Spleen (tissue), 11 donors: ENCODE results near the gene CADPS2. TPM values are rescaled to one million over a fixed set of nuclear protein-coding genes. Genes with fewer than 3 reads are reported as not detected.

Source experiments
- DNase-seq: peaks from one replicate; pipeline ENCODE4 v3.0.0-alpha.2; 2020
- H3K27ac ChIP-seq, 8 donors: fragments of 200-600 bp; sonication (generic) in 7 of 8; 1 replicate in 4 of 8; 2 replicates in 4 of 8; pipeline versions ENCODE4 v1.5.0 to v1.8.0; 2016 to 2021; ENCODE audit warnings: inconsistent platforms in 4 of 8, mild to moderate bottlenecking in 4 of 8, moderate library complexity in 1 of 8
- H3K27me3 ChIP-seq, 7 donors: fragments of 200-600 bp; sonication (generic) in 6 of 7; replicated peaks in 1 of 7; 1 replicate in 4 of 7; 2 replicates in 3 of 7; pipeline versions ENCODE4 v1.5.0 to v1.8.0; 2016 to 2021; ENCODE audit warnings: inconsistent platforms in 3 of 7, mild to moderate bottlenecking in 1 of 7
- H3K36me3 ChIP-seq, 6 donors: fragments of 200-600 bp; sonication (generic) in 5 of 6; 1 replicate in 4 of 6; 2 replicates in 2 of 6; pipeline versions ENCODE4 v1.5.0 to v1.8.0; 2016 to 2021; ENCODE audit warnings: inconsistent platforms in 2 of 6
- H3K4me1 ChIP-seq, 6 donors: fragments of 200-600 bp; sonication (generic) in 5 of 6; 1 replicate in 3 of 6; 2 replicates in 3 of 6; pipeline versions ENCODE4 v1.5.0 to v1.8.0; 2016 to 2021; ENCODE audit warnings: inconsistent platforms in 3 of 6
- H3K4me3 ChIP-seq, 8 donors: fragments of 200-600 bp; sonication (generic) in 7 of 8; 1 replicate in 4 of 8; 2 replicates in 4 of 8; pipeline versions ENCODE4 v1.5.0 to v1.8.0; 2016 to 2021; ENCODE audit warnings: inconsistent platforms in 4 of 8, mild to moderate bottlenecking in 4 of 8, moderate library complexity in 2 of 8
- H3K9me3 ChIP-seq, 8 donors: fragments of 200-600 bp; sonication (generic) in 7 of 8; 1 replicate in 4 of 8; 2 replicates in 4 of 8; pipeline versions ENCODE4 v1.5.0 to v1.8.0; 2016 to 2021; ENCODE audit warnings: inconsistent platforms in 4 of 8
- POLR2A ChIP-seq, 3 donors: fragments of 450-650 bp; IDR thresholded peaks; one replicate each; pipeline ENCODE4 v1.5.1; 2017; ENCODE audit warnings: antibody characterized with exemption in 3 of 3, mild to moderate bottlenecking in 1 of 3
- POLR2AphosphoS5 ChIP-seq, 3 donors: sonication (generic); formaldehyde crosslinking; IDR thresholded peaks; one replicate each; pipeline ENCODE4 v1.5.1; 2017; ENCODE audit warnings: antibody characterized with exemption in 3 of 3
- WGBS, 5 donors: extraction: QIAGEN DNeasy Blood & Tissue Kit in 3 of 5; methylation state at CpG; one replicate each; pipeline versions ENCODE4 v1.1.5 to v1.1.7; 2013 to 2018; 5-methylcytosine and 5-hydroxymethylcytosine counted together
- intact Hi-C: fragments of 100-400 bp; cut with DNase I; formaldehyde crosslinking; loops from one replicate; pipeline ENCODE4 v1.15.0; 2023; ENCODE audit warnings: low total_unique reads
- polyA plus RNA-seq, 3 donors: library from polyadenylated mRNA; stranded (reverse); fragments of 200-250 nt; gene quantifications; one replicate each; pipeline ENCODE4 v1.2.1, GENCODE V29; 2013
- total RNA-seq, 7 donors: library from RNA; depleted of rRNA in 3 of 7; stranded (reverse); fragments of >200 nt in 3 of 7; fragmentation: NEBNext Ultra II Directional in 4 of 7; extraction: Animal tissue kit (Norgen Biotek cat#: 25700) in 4 of 7; gene quantifications; one replicate each; pipeline versions ENCODE4 v1.1.0 to v1.2.1, GENCODE V29; 2016 to 2021
- TF ChIP-seq, protein P1 (sequence below), 11 experiments: fragments of 200-600 bp in 7 of 11; fragments of 450-650 bp in 4 of 11; sonication (generic) in 4 of 11; IDR thresholded peaks in 8 of 11; conservative IDR thresholded peaks in 3 of 11; 1 replicate in 7 of 11; 2 replicates in 4 of 11; pipeline versions ENCODE4 v1.4.0 to v1.8.0; 2016 to 2021; ENCODE audit warnings: antibody characterized with exemption in 11 of 11, inconsistent platforms in 4 of 11, mild to moderate bottlenecking in 1 of 11
- donor health status: healthy with polysubstance abuse.
- donor health status: DM: no; HTN: no; CAD: no; lungs with moderate emphysema.
- donor health status: DM: no; HTN: no; CAD: no.
- donor health status: Bipolar disorder and iron deficiency.
- donor health status: healthy.
- donor health status: DM: no; HTN: no; CAD: no.
- donor health status: DM: yes; HTN: yes; CAD: no.

CADPS2 gene
- total and polyA plus RNA-seq, 10 donors, result 2.4 to 19.3 (median 11.7) TPM

DNA sequence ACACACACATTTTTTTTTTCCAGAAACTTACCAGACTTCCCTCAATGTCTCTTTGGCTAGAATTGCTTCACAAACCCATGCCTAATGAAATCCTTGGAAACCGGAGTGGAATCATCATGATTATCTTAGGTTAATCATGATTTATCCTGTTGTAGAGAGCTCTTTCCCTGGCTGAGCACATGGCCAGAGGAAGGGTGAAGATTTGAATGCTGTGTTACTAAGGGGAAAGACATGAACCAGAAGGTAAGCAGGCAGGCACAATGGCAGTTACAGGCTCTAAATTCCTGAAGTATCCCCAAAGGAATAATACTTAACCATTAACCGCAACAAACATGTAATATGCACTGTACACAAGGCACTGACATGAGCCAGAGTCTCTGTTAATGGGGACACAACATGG lies 179.4 kb downstream of the CADPS2 start:
- peaks cover 0 to 6% (median 0%) of the 10 kb centered on the region in 8 donors for H3K9me3 ChIP-seq
- H3K36me3 ChIP-seq, result no peaks in the 10 kb centered on the region
- no peak overlapping the region for H3K27ac ChIP-seq
- TF ChIP-seq, protein P1, sequence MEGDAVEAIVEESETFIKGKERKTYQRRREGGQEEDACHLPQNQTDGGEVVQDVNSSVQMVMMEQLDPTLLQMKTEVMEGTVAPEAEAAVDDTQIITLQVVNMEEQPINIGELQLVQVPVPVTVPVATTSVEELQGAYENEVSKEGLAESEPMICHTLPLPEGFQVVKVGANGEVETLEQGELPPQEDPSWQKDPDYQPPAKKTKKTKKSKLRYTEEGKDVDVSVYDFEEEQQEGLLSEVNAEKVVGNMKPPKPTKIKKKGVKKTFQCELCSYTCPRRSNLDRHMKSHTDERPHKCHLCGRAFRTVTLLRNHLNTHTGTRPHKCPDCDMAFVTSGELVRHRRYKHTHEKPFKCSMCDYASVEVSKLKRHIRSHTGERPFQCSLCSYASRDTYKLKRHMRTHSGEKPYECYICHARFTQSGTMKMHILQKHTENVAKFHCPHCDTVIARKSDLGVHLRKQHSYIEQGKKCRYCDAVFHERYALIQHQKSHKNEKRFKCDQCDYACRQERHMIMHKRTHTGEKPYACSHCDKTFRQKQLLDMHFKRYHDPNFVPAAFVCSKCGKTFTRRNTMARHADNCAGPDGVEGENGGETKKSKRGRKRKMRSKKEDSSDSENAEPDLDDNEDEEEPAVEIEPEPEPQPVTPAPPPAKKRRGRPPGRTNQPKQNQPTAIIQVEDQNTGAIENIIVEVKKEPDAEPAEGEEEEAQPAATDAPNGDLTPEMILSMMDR (IDR thresholded peaks at IDR 0.05 in 8 of 11, conservative IDR thresholded peaks at IDR 0.05 in 3 of 11), result no peak
- TF ChIP-seq POLR2A (IDR thresholded peaks at IDR 0.05) (no peak), POLR2AphosphoS5 (IDR thresholded peaks at IDR 0.05) (no peak)
- no peak for DNase-seq
- 76 to 86% (median 80%) methylated on average over 2 of the region's 2 CpGs for WGBS, 5 donors
- intact Hi-C loops, result no loop called here
- no peaks in the 10 kb centered on the region for H3K4me1 ChIP-seq
- H3K4me3 ChIP-seq, result no peak overlapping the region
- H3K27me3 ChIP-seq, result no peaks in the 10 kb centered on the region

- no peak for DNase-seq
- intact Hi-C loops, result no loop called here
- no peak within 1 kb of the TSS for H3K27ac ChIP-seq
- 76 to 97% (median 94%) methylated on average over 1 of the region's 1 CpG for WGBS, 5 donors
- H3K27me3 ChIP-seq, result no peaks in the 10 kb centered on the region
- no peaks in the 10 kb centered on the region for H3K4me1 ChIP-seq
- no peak within 1 kb of the TSS for H3K4me3 ChIP-seq
- TF ChIP-seq POLR2AphosphoS5 (IDR thresholded peaks at IDR 0.05) (no peak), POLR2A (IDR thresholded peaks at IDR 0.05) (no peak)
- TF ChIP-seq, protein P1 (IDR thresholded peaks at IDR 0.05 in 8 of 11, conservative IDR thresholded peaks at IDR 0.05 in 3 of 11), result no peak
- peaks cover 0 to 6% (median 0%) of the 10 kb centered on the region in 8 donors for H3K9me3 ChIP-seq
- H3K36me3 ChIP-seq, result no peaks in the 10 kb centered on the region
These were observed 183.3 kb downstream of the CADPS2 start, which contains the start of gene RNF148 for GRCh38 chr7:122702872-122703510. Gene RNF148, minus strand, starts transcription at chr7:122702922. Its CDS starts 172 bp downstream, at chr7:122702750.

DNA sequence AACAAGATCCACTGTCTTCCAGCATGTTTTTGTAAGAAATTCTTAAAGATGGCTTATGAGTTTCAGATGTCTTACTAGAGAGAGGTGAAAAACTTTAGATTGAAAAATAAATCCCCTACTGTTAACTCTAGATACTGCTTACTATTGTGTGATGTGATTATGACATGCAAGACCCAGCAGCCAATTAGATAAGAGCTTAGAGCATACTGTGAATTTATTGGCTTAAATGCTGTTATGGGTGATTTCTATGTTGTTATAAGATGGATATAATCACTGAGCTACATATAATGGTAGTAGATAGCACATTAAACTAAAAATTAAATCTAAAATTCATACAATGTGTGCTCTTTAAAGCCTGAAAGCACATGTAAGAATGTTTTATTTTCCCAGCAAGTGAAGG lies 187.2 kb downstream of the CADPS2 start, which contains the start of gene RNF133:
Gene RNF133, minus strand, starts transcription at position 101 of the 400 bp plus-strand sequence. CDS start 199 bp downstream, outside the sequence.
- H3K4me3 ChIP-seq, result no peak within 1 kb of the TSS
- H3K9me3 ChIP-seq, result peaks cover 0 to 6% (median 0%) of the 10 kb centered on the region in 8 donors
- no peak for DNase-seq
- H3K27ac ChIP-seq, result no peak within 1 kb of the TSS
- TF ChIP-seq POLR2AphosphoS5 (IDR thresholded peaks at IDR 0.05), result no peak
- TF ChIP-seq POLR2A (IDR thresholded peaks at IDR 0.05), result no peak
- TF ChIP-seq, protein P1 (IDR thresholded peaks at IDR 0.05 in 8 of 11, conservative IDR thresholded peaks at IDR 0.05 in 3 of 11), result no peak
- intact Hi-C loops, result no loop called here
- no peaks in the 10 kb centered on the region for H3K36me3 ChIP-seq
- no peaks in the 10 kb centered on the region for H3K4me1 ChIP-seq
- H3K27me3 ChIP-seq, result no peaks in the 10 kb centered on the region

DNA sequence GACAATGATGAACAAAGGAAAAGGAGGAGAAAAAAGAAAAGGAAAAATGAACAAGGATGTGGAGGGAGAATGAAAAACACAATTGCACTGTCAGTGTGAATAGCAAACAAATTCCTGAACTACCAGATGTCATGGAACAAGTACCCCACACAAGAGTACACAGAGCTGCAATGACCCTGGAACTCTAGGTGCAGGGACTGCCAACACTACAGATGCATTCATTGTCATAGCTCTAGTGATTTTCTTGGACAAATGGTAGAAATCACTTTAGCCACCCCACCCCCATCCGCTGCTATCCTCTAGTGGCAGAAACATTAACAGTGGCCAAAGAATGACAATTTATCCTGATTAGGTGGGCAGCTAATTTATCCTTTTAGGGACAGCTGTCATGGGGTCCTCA lies 190.4 kb downstream of the CADPS2 start:
- intact Hi-C loops, result no loop called here
- Histone ChIP-seq H3K36me3 (no peaks in the 10 kb centered on the region), H3K4me3 (no peak overlapping the region), H3K27ac (no peak overlapping the region), H3K27me3 (no peaks in the 10 kb centered on the region), H3K9me3 (peaks cover 0 to 9% (median 0%) of the 10 kb centered on the region in 8 donors), H3K4me1 (no peaks in the 10 kb centered on the region)
- 60 to 91% (median 83%) methylated on average over 1 of the region's 1 CpG for WGBS, 5 donors
- no peak for DNase-seq
- TF ChIP-seq, protein P1 (IDR thresholded peaks at IDR 0.05 in 8 of 11, conservative IDR thresholded peaks at IDR 0.05 in 3 of 11), result no peak
- no peak for TF ChIP-seq POLR2AphosphoS5 (IDR thresholded peaks at IDR 0.05)
- no peak for TF ChIP-seq POLR2A (IDR thresholded peaks at IDR 0.05)
